NCI-H774 (cell line): ENCODE data around the gene DHPS.

Experiments
- DNase-seq: peaks from one replicate; lab custom pipeline; 2025; lab: John Stamatoyannopoulos, UW

The DHPS gene

GRCh38 chr19:12672744-12673143 lies 8.9 kb downstream of the DHPS start:
- DNase-seq: no peak

GRCh38 chr19:12670159-12670928 lies 11.3 kb downstream of the DHPS start:
- no peak for DNase-seq

- DNase-seq: peak; percentile 61
These were observed 12.2 kb downstream of the DHPS start for GRCh38 chr19:12669270-12670158.

- DNase-seq: no peak
These were observed 12.8 kb downstream of the DHPS start for GRCh38 chr19:12668932-12669269.

GRCh38 chr19:12668346-12668745 lies 13.3 kb downstream of the DHPS start:
- no peak for DNase-seq

GRCh38 chr19:12667731-12668302 lies 13.9 kb downstream of the DHPS start:
- no peak for DNase-seq

GRCh38 chr19:12666265-12667048 lies 15.2 kb downstream of the DHPS start, which contains the start of the genes MAN2B1 and WDR83:
Gene MAN2B1, minus strand, starts transcription at chr19:12666742. Its CDS starts 41 bp downstream, at chr19:12666701.
Gene WDR83, plus strand, starts transcription at chr19:12666807. Its CDS starts 2,984 bp downstream, at chr19:12669791.
- DNase-seq: peak; percentile 68

- no peak for DNase-seq
These were observed 15.9 kb downstream of the DHPS start for GRCh38 chr19:12665671-12666264.

GRCh38 chr19:12665281-12665573 lies 16.5 kb downstream of the DHPS start:
- no peak for DNase-seq

- DNase-seq: no peak
These were observed 17.0 kb downstream of the DHPS start for GRCh38 chr19:12664406-12665280.

- DNase-seq: no peak
These were observed 20.7 kb downstream of the DHPS start for GRCh38 chr19:12660980-12661379.

GRCh38 chr19:12657966-12658365 lies 23.7 kb downstream of the DHPS start:
- DNase-seq: no peak

- DNase-seq: no peak
These were observed 24.6 kb downstream of the DHPS start for GRCh38 chr19:12656899-12657571.

- DNase-seq: no peak
These were observed 26.1 kb downstream of the DHPS start for GRCh38 chr19:12655546-12655945.

- DNase-seq: no peak
These were observed 29.5 kb downstream of the DHPS start for GRCh38 chr19:12652219-12652618.

- DNase-seq: no peak
These were observed 31.7 kb downstream of the DHPS start for GRCh38 chr19:12649941-12650340.

GRCh38 chr19:12648088-12648487 lies 33.6 kb downstream of the DHPS start:
- no peak for DNase-seq

- peak; percentile 56 for DNase-seq
These were observed 34.1 kb downstream of the DHPS start for GRCh38 chr19:12647490-12648071.

- DNase-seq: peak; percentile 6
These were observed 34.6 kb downstream of the DHPS start for GRCh38 chr19:12647047-12647446.

- no peak for DNase-seq
These were observed 35.1 kb downstream of the DHPS start for GRCh38 chr19:12646551-12646950.
